CD4-positive, alpha-beta T cell treated with Interleukin-4 for 1 hour (primary cell): Measurements from ENCODE around the gene MAGEA10.
"Not testable (repeated sequence)": the region's sequence is repeated elsewhere in the genome, so short reads cannot be mapped to it uniquely, and the experiment has no call there.

Source experiments
- DNase-seq, 2 donors: peaks; one replicate each; pipeline ENCODE4 v3.0.0-alpha.2; 2020 to 2022

Gene MAGEA10

GRCh38 chrX:152138388-152138784 lies at the start of gene MAGEA10:
MAGEA10 (minus strand) TSS chrX:152138577; CDS start chrX:152135620, 2,957 bp downstream.
- DNase-seq = no peak

GRCh38 chrX:152177497-152178269 lies 39.3 kb upstream of the MAGEA10 start:
- DNase-seq = no peak

DNA sequence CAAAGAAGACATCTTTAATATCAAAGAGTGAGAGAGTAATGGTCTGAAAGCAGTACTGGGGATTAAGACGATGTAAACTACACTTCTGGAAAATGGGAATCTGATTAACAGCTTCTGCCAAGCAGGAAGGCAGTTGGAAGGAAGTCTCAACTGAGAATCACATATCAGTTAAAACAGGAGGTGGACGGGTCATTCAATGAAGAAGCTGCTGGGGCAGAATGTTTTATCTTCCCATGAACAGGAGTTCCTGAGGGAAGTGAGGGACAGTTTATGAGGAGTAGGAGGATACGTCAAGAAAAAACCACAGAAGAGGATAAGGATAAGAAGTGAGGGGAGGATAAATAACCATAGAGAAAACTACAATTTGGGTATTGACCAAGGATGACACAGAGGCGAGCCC lies 38.7 kb upstream of the MAGEA10 start:
- DNase-seq = no peak

DNA sequence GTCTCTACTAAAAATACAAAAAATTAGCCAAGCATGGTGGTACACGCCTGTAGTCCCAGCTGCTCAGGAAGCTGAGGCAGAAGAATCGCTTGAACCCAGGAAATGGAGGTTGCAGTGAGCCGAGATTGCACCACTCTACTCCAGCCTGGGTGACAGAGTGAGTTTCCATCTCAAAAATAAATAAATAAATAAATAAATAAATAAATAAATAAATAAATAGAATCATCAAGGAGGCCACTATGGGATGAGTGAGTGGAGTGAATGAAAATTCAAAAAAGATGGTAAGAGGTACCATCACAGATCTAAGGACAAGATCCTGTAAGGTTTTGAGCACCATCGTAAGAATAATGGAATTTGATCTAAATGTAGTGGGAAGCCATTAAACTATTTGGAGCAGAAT lies 37.5 kb upstream of the MAGEA10 start:
- not testable (repeated sequence) for DNase-seq

GRCh38 chrX:152173923-152174322 lies 35.5 kb upstream of the MAGEA10 start:
- DNase-seq = not testable (repeated sequence)

GRCh38 chrX:152170621-152171020 lies 32.2 kb upstream of the MAGEA10 start:
- no peak for DNase-seq

DNA sequence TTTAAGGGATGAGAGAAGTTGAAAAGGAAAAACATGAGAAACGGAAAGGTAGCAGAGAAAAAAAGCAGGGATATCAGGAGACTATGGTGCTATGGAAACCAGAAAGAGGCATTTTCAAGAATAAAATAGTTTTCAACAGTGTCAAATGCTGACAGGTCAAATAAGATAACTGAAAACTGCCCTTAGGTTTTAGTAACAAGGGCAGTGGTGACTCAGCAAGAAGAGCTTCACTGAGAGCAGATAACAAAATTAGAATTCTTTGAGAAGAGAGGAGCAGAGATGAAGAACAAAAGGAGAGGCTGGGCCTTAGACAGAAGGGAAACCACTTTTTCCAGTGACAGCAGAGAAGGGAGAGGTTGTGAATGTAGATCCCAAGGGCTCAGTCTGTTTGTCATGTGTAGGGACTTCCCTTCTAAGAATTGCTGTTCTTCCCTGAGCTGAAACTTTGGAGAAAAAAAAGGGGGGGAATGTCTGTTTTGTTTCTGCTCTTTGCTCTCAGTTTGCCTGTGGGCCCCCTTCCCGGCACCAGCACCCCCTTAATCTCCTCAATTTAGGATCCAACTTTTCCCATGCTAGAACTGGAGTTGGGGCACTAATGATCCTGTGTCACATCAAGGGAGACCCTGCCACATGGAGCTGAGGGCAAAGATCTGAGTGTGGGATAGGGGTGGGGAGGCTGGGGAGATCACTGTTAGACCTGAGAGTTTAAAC lies 26.8 kb upstream of the MAGEA10 start:
- no peak for DNase-seq

- DNase-seq = no peak
These were observed 18.7 kb upstream of the MAGEA10 start for GRCh38 chrX:152157042-152157441.

DNA sequence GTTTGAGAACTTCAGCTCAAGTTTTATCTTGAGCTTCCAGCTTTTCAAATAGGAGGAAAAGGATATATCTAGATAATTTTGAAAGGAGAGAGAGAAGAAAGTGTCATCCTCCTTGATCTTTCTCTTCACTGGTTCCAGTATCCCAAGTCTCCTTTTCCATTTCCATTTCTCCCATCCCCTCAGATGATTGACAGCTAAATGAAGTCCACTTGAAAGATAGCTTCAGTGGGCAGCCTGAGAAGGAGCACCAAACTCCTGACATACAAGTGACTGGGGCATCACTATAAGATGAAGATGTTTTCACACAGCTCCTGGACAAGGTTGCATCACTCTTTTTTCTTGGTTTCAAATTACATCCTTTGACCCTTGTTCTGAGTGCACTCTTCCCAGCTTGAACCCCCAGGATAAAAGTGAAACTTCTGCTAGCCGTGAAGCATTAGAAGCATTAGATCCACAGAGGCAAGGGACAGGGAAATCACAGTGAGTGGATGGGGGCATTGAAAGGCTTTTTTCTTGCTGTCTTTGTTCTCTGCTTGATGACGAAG lies 17.5 kb upstream of the MAGEA10 start:
- no peak for DNase-seq

GRCh38 chrX:152154050-152154449 lies 15.7 kb upstream of the MAGEA10 start:
- DNase-seq = no peak

- no peak for DNase-seq
These were observed 12.9 kb upstream of the MAGEA10 start for GRCh38 chrX:152151256-152151655.

GRCh38 chrX:152149648-152150047 lies 11.3 kb upstream of the MAGEA10 start:
- DNase-seq = no peak

DNA sequence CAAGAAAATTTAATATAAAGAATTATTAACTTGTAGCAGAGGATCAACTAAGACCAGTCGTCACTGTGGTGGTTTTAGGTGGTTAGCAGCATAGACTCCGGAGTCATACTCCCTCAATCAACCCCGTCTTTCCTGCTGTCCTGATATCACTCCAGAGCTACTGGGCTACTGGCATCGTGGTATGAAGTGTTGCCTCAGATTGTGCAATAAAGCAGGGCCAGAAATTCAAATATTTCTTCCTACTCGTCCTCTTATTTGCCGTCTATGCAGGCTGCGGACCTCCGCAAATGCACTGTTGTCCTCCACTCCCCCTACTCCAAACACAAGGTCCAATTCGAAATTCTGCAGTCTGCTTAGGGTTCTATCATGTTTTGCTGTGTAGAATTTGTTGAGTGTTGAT lies 1.2 kb upstream of the MAGEA10 start:
- DNase-seq = no peak

DNA sequence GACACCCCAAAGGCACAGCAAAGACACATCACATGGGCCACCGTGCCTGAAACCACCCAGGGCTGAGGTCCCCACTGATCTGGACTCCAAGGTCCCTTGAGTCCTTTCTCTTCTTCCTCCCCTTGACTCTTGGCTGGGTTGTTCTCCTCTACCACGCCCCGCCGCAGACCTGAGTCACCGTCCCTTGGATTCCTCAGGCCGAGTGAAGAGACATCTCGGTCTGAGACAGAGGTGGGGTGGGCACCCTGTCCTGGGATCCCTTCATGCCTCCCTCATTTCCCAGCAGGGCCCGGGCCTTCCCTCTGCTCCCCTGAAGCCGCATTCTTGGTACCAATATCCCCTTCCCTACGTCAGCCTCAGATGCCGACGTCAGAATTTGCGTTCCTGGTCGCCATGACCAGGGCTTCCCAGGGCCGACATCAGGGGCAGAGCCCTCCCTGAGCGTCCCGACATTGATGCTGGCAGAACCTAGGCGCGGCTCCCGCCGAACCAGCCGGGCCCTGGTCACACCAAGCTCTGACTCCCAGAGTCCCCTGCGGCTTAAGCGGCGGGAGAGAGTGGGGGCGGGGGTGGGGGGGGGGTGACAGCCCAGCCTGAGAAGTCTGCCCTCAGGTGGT lies 498 bp downstream of the MAGEA10 start:
- no peak for DNase-seq

DNA sequence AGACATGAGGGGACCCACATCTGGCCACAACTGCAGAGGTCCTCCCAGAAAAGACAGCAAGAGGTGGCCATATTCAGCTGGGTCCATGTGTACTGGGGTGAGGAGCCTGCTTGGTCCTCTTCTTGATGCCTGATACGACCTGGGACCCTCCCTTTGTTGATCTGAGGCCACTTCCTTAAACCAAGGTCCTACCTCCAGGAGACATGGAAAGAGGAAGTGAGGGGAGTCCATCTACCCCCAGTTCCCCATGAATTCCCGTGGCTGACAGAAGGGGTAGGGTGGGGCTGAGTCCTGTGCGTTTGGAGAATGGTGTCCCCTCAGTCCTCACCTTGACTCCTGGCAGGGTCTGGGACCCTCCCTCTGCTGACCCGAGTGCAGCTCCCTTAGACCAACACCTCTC lies 2.1 kb downstream of the MAGEA10 start:
- DNase-seq = no peak

DNA sequence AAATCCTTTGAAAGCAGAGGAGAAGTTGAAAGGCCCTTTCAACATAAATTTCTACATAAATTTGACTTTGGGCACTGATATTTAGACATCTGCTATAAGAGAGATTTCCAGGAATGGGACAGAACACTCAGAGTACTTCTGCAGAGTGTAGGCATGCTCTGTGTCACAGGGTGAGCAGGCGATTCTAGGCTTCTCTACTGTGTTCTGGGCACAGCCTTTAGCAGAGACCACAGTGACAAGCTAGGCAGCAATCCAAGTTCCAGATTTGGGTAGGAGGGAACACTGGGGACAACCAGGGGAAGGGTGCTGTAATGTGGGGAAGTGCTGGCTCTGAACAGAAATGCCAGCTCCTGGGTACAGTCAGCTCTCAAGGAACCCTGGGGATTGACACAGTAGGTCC lies 6.9 kb downstream of the MAGEA10 start:
- DNase-seq = no peak

- DNase-seq = not testable (repeated sequence)
These were observed 9.1 kb downstream of the MAGEA10 start for GRCh38 chrX:152129069-152129844.

DNA sequence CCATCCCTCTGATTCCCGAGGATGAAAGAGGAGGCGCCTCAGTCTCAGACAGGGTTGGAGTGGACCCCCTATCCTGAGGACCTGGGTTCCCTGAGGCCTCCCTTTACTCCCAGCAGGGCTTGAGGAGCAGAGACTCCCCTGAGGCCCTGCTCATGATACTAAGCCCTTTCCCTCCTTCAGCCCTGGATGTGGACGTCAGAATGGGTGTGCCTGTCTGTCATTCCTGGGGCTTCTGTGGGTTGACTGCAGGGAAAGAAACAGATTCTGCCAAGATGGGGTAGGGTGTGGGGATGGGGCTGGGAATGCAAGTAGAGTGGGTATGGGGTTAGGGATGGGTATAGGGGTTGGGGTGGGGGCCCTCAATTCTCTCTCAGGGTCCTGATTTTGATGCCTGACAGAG lies 21.1 kb downstream of the MAGEA10 start:
- no peak for DNase-seq

- no peak for DNase-seq
These were observed 29.9 kb downstream of the MAGEA10 start for GRCh38 chrX:152108527-152108926.

DNA sequence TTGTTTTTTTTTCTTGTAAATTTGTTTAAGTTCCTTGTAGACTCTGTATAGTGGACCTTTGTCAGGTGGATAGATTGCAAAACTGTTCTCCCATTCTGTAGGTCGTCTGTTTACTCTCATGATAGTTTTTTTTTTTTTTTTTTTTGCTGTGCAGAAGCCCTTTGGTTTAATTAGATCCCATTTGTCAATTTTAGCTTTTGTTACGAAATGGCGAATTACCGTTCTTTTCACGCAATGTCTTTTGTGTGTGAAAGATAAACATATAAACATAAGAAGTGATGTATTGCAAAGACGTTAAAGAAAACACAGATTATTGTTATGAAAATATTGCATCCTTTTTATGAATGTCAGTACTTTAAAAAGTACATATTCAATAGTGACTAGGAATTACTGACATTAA lies 34.5 kb downstream of the MAGEA10 start:
- no peak for DNase-seq

- DNase-seq = no peak
These were observed 52.2 kb downstream of the MAGEA10 start for GRCh38 chrX:152086141-152086540.
